Fibroblast of skin of back (primary cell): ENCODE results near the gene PRR16. TPM values are rescaled to one million over a fixed set of nuclear protein-coding genes. Genes with fewer than 3 reads are reported as not detected.
"Not testable (repeated sequence)": the region's sequence is repeated elsewhere in the genome, so short reads cannot be mapped to it uniquely, and the experiment has no call there.

Experiments
- DNase-seq: peaks from one replicate; pipeline ENCODE4 v3.0.0-alpha.2; 2013
- polyA plus RNA-seq, 2 experiments: library from polyadenylated mRNA; unstranded; fragments of 120-200 nt; gene quantifications; one replicate each; pipeline ENCODE4 v1.2.1, GENCODE V29; 2013; ENCODE audit not compliant: insufficient read length in 2 of 2

Gene PRR16
- 31.2 TPM for polyA plus RNA-seq (2013, experiment 1 of 2; ENCODE audit: insufficient read length)
- 32.2 TPM for polyA plus RNA-seq (2013, experiment 2 of 2; ENCODE audit: insufficient read length)

DNA sequence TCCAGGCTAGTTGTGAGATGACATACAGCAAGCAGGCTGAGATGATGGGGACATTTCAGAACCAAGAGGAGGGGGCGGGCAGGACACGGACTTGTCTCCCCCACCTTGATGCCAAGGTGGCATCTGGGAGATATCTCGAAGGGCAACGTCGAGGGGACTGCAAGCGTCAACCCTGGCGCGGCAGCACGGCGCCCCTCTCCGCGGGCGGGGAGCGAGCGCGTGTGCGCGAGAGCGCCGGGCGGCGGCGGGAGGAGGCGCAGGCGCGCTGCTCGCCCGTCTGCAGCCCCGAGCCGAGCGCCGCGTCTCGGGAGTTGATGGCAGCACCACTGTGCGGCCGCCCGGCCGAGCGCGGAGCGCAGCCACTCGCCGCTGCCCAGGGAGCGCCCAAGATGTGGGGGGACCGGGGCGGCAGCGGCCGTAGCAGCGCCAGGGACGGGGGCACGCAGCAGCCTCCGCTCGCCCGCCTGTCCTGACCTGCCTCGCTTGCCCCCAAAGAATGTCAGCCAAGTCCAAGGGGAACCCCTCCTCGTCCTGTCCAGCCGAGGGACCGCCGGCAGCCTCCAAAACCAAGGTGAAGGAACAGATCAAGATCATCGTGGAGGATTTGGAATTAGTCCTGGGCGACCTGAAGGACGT lies at the start of gene PRR16:
PRR16 (plus strand) TSS at position 310 of the 636 bp plus-strand sequence.
- peak; percentile 80 for DNase-seq

- no peak for DNase-seq
These were observed 48.1 kb upstream of the PRR16 start for GRCh38 chr5:120415985-120416384.

GRCh38 chr5:120419127-120419526 lies 45.0 kb upstream of the PRR16 start:
- peak; percentile 72 for DNase-seq

GRCh38 chr5:120426633-120427275 lies 37.3 kb upstream of the PRR16 start:
- not testable (repeated sequence) for DNase-seq

- no peak for DNase-seq
These were observed 33.5 kb upstream of the PRR16 start for GRCh38 chr5:120430572-120430971.

DNA sequence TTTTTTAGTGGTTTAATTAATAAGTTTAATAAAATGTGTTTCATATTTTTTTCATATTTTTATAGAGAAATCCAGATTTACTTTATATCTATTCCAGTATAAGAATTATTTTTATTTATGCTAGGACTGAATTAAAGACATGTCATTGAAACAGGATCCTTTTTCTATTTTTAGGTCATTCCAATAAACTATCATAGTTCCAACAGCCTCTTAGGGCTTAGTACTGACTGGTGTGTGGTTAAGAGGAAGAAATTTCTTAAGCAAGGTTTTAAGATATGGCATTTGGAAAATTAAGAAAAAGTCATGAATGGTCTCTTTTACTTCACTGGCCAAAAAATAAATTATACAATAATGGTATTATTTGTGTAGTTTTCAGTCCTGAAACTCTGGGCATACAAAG lies 31.2 kb upstream of the PRR16 start:
- no peak for DNase-seq

DNA sequence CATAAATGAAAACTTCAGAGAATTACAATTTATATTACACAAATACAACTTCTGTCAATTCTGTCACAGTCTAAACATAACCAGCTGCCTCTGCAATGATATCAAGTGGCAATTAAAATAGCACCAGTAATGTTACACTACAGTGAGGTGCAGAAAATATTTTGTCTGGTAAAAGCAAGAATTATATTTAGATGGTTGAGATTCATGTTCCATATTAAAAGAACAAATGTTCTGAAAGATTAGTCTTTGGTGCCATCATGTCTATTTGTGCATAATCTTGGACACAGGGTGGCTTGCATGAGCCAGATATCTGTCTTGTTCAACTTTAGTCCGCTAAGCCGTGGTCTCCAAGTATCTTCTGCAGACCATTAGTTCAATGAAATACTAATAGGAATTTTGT lies 29.0 kb upstream of the PRR16 start:
- DNase-seq = no peak

DNA sequence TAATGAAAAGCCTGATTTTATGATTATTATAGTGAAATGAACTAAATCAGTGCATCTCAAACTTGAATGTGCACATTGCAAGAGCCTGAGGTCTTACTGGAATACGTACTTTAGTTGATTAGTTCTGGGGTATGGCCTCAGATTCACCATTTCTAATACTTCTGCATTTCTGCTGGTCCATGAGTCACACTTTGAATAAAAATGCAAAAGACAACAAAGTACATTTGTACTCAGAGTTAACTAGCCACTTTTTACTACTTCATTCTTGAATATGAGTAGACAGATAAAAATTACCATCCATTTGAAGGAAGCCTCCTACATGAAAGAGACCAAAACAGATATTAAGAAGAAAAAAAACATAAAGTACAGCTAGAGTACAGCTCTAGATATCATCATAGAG lies 27.1 kb upstream of the PRR16 start:
- DNase-seq = peak; percentile 79

- DNase-seq = no peak
These were observed 21.4 kb upstream of the PRR16 start for GRCh38 chr5:120442694-120443093.

GRCh38 chr5:120443607-120444006 lies 20.5 kb upstream of the PRR16 start:
- no peak for DNase-seq

DNA sequence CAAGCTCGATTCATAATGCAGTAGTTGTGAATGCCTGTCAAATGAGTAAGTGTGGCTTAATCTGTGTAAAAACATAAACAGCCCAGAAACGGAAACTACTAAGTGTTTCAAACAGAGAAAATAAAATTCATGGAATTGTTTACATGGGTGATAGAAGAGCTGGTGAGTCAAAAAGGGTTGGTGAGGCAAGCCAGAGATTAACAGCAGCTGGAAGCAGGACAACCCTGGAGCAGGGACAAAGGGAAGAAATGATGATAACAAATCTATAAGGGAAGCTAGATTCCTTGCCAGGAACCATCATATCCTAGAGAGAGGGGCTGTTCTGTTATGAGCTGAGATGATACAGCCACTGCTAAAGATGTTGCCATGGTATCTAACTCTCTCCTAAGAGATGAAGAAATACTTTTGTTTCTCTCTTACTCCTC lies 18.0 kb upstream of the PRR16 start:
- DNase-seq = peak; percentile 97

DNA sequence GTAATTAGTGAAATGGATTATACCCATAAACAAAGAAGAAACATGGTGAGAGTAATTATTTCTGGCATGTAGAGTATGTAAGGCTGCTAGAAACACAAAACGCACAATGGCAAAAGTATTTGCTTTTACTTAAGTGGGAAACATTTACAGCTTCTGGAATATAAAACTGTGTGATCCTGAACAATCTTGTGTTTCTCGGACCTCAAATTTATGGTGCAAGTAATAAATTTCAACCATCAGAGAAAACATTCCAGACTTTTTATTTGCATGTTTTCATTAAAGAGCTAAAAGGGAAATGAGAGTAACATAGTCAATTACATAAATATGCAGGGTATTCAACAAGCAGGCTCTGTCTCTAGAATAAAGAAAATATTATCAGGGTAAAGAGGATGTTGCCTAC lies 17.2 kb upstream of the PRR16 start:
- peak; percentile 46 for DNase-seq

GRCh38 chr5:120447706-120448239 lies 16.3 kb upstream of the PRR16 start:
- peak; percentile 75 for DNase-seq

DNA sequence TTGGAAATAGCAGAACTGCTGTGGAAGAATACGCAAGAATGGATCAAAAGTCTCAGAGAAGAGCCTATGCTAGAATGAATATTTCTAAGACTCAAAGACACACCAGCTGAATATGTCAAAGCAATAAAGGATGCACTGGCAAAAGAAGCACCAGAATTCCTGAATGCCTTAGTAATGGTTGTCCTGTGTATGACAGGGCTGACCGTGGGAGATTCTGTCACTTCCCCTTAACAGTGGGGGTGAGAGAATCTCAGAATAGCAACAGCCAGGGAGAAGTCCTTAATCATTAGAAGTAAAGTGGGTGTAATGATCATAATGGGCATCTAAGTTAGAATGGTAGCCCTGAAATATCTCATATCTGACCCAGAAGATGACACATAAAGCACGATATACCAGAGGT lies 14.6 kb upstream of the PRR16 start:
- DNase-seq = peak; percentile 93

- no peak for DNase-seq
These were observed 13.2 kb upstream of the PRR16 start for GRCh38 chr5:120450910-120451309.

DNA sequence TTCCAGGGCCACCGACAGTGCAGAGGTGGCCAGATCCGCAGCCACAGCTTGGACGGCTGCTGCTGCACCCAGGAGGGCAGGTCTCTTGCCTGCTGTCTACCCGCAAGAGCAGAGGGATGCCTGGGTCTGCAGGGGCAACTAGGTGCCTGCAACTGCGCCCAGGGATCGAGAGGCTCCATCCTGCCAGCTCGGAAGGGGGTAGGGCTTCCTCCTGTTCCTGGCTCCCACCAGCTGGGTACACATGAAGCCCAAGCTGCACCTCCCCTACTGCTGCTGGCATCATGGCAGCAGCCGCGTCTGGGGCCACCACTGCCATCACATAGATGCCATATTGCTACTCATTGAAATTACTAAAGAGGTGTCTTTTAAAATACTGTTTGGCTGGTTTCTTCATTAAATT lies 12.7 kb upstream of the PRR16 start:
- no peak for DNase-seq

DNA sequence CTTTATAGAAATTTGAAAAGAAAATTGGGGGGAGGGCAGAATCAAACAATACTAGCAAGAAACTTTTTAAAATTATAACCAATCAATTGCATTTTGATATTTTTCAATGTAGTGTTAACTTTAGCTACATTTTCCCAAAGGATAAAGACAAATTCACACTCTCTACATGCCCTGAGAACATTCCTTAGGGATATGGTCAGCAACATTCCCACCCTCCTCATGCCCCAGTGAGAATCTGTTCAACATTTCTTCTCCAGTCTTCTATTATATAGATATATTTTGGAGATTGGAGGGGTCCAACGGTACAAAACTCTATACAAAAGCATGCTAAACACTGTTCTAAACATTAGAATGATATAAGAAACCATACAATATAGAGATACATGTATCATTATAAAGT lies 11.6 kb upstream of the PRR16 start:
- DNase-seq = peak; percentile 76

- DNase-seq = peak; percentile 88
These were observed 9.9 kb upstream of the PRR16 start for GRCh38 chr5:120454094-120454798.

GRCh38 chr5:120456006-120456405 lies 8.1 kb upstream of the PRR16 start:
- no peak for DNase-seq

- peak; percentile 59 for DNase-seq
These were observed 6.1 kb upstream of the PRR16 start for GRCh38 chr5:120457839-120458507.

GRCh38 chr5:120458508-120458847 lies 5.6 kb upstream of the PRR16 start:
- not testable (repeated sequence) for DNase-seq

GRCh38 chr5:120461251-120461650 lies 2.8 kb upstream of the PRR16 start:
- DNase-seq = no peak
